ENCODE measurements around the gene KISS1.

Gene KISS1

DNA sequence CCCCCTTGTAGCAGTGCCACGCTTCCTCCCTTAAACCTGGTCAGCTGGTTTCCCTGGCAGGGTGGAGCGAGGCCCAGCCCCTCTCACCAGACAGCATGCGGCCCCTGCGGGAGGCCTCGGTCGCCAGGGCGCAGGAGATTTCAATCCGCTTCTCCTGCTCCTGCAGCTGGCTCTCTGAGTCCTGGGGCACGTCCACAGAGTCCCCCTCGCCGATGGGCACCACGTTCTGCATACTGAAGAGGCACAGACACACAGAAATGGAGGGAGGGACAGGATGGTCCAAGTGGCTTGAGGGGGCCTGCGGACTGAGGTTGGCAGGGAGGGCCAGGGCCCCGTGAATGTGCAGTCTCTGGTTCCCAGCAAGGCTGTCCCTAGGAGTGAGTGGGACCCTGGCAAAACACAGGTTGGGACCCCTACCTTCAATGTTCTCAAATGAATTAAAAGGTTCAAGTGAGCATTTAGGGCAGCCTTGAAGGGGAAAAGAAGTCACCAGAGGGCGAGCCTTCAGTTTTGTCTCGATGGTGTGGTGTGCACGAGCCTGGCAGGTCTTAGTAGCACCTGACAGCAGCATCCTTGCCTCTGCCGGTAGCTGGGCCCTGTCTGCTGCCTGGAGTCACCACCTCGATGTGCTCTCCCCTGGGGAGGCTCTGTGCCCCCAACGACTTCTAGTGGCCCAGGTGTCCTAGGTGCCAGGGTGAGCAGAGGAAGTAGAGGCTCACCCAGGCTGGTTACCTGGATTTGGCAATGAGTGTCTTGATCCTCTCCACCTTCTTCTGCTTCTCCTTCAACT lies 31.9 kb upstream of the KISS1 start:
- Histone ChIP-seq H3K9me3 (ENCODE audit: control insufficient read depth in 2 of 2, low read length in 2 of 2) (no peaks in the 10 kb centered on the region), H3K4me1 (ENCODE audit: control insufficient read depth, insufficient read depth, low read length) (no peaks in the 10 kb centered on the region), H3K27me3 (ENCODE audit: control insufficient read depth in 1 of 2, insufficient read depth in 2 of 2, low read length in 2 of 2) (no peaks in the 10 kb centered on the region), H3K36me3 (ENCODE audit: control insufficient read depth in 2 of 2, insufficient read depth in 2 of 2, low read length in 2 of 2) (peaks cover 0 to 4% of the 10 kb centered on the region in 2 donors), H3K27ac (ENCODE audit: low read length) (no peak overlapping the region), H3K4me3 (ENCODE audit: low read length in 2 of 2) (no peak overlapping the region), H3K9ac (ENCODE audit: low read length in 2 of 2) (no peak overlapping the region)

DNA sequence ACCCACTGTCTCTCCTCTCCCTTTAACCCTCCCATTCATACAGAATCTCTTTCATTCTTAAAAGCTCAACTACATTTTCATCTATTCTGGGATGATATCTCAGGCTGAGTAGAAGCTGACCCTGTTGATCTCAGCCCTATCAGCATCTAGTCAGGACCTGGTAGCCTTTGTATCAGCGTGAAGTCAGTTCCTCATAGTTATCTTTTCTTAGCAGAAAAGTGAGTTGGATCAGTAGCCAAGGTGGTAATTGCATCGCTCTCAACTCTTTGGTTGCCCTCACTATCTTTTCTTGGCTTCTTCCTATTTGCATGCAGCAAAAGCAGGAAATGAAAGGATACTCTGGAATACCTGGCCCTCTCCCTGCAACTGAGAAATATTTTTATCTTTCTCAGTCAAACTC lies 31.1 kb upstream of the KISS1 start:
- no peak overlapping the region for H3K4me3 ChIP-seq (ENCODE audit: low read length in 2 of 2)
- H3K27ac ChIP-seq (ENCODE audit: low read length), result no peak overlapping the region
- H3K4me1 ChIP-seq (ENCODE audit: control insufficient read depth, insufficient read depth, low read length), result no peaks in the 10 kb centered on the region
- H3K36me3 ChIP-seq (ENCODE audit: control insufficient read depth in 2 of 2, insufficient read depth in 2 of 2, low read length in 2 of 2), result peaks cover 0 to 4% of the 10 kb centered on the region in 2 donors
- H3K9me3 ChIP-seq (ENCODE audit: control insufficient read depth in 2 of 2, low read length in 2 of 2), result no peaks in the 10 kb centered on the region
- H3K9ac ChIP-seq (ENCODE audit: low read length in 2 of 2), result no peak overlapping the region
- no peaks in the 10 kb centered on the region for H3K27me3 ChIP-seq (ENCODE audit: control insufficient read depth in 1 of 2, insufficient read depth in 2 of 2, low read length in 2 of 2)

DNA sequence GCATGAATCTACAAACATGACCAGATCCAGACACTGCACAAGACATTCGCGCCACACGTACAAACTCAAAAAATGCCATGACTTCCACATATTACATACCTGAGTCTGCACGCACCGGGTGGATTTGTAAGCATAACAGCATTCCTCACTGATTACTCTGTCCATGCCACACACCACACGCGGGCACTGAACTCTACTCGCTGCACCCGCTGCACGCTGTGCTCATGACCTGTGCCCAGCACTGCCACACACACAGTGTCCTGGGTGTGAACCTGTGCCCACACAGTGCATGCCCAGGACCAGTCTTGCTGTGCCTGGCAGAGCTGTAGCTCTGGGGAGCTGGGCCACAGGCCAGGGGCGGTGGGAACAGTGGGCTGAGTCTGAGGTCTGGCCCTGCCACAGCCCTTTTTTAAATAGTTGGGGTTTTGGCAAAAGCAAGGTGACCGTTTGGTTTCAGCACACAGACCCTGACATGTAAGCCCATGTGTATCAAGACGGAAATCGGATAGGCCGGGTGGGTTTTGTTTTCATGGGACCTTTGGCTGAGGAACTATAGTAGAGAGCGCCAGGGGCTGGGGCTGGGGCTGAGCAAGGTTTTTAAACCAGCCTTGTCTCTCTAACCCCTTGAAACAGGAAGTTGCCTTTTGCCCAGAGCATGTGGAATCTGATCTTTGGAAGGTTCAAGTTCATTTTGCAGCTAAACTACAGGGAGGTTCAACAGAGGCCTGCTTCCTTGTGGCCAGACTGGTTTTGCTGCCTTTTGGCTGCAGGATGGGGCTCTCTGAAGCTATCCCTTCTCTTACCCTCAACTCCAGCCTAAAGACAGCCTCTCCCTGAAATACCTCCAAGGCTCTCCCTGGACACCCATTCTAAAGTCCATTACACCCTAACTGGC lies 29.8 kb upstream of the KISS1 start:
- Histone ChIP-seq H3K4me1 (ENCODE audit: control insufficient read depth, insufficient read depth, low read length) (no peaks in the 10 kb centered on the region), H3K36me3 (ENCODE audit: control insufficient read depth in 2 of 2, insufficient read depth in 2 of 2, low read length in 2 of 2) (peaks cover 0 to 4% of the 10 kb centered on the region in 2 donors), H3K4me3 (ENCODE audit: low read length in 2 of 2) (no peak overlapping the region), H3K9ac (ENCODE audit: low read length in 2 of 2) (no peak overlapping the region), H3K27me3 (ENCODE audit: control insufficient read depth in 1 of 2, insufficient read depth in 2 of 2, low read length in 2 of 2) (no peaks in the 10 kb centered on the region), H3K9me3 (ENCODE audit: control insufficient read depth in 2 of 2, low read length in 2 of 2) (no peaks in the 10 kb centered on the region), H3K27ac (ENCODE audit: low read length) (no peak overlapping the region)

DNA sequence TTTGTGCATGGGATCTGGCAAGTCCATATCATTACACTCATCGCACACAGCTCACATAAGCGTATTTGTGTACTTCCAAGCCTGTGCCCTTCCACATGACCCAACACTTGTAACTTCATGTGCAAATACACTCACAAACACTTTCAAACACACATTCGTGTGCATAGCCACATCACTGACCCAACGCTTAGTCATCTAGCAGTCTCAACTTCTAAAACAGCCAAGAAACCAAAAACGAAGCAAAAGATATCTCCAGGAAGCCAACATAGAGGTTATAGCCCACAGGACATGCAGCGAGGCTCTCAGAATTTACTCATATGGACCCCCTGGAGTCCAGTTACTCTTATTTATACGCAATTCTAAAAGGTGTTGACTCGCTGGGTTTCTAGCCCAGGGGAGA lies 28.4 kb upstream of the KISS1 start:
- no peaks in the 10 kb centered on the region for H3K27me3 ChIP-seq (ENCODE audit: control insufficient read depth in 1 of 2, insufficient read depth in 2 of 2, low read length in 2 of 2)
- no peaks in the 10 kb centered on the region for H3K9me3 ChIP-seq (ENCODE audit: control insufficient read depth in 2 of 2, low read length in 2 of 2)
- H3K4me3 ChIP-seq (ENCODE audit: low read length in 2 of 2), result no peak overlapping the region
- peaks cover 0 to 4% of the 10 kb centered on the region in 2 donors for H3K36me3 ChIP-seq (ENCODE audit: control insufficient read depth in 2 of 2, insufficient read depth in 2 of 2, low read length in 2 of 2)
- H3K4me1 ChIP-seq (ENCODE audit: control insufficient read depth, insufficient read depth, low read length), result no peaks in the 10 kb centered on the region
- no peak overlapping the region for H3K27ac ChIP-seq (ENCODE audit: low read length)
- no peak overlapping the region for H3K9ac ChIP-seq (ENCODE audit: low read length in 2 of 2)

DNA sequence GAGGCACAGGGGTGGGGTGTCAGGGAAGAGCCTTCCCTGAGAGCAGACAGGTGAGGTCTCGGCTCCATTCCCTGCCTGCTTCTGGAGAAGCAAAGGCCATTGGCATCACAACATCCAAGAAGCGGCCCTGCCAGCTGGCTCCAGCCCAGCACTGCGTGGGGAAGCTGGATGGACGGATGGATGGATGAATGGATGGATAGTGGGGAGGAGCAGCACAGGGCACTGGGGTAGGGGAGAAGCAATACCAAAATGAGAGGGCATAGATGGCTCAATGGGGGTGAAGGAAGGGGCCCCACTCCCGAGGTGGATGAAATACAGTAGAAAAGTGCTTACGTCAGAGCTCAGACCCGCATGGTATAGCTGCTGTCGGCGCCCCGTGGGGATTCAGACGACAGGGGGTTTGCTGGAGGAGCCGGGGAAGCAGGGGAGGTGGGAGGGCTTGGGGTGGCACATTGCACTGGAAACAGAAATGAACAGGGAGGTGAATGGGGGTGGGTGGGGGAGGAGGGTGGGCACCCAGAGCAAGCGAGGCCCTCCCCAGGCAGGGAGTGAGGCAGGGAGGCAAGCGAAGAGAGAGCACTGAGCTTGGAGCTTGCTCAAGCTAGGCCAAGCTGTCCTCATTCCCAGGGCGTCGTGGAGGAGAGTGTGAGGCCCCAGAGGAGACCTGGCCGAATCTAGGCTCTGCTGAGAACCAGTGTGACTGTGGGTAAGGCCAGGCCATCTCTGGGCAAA lies 27.0 kb upstream of the KISS1 start:
- Histone ChIP-seq H3K36me3 (ENCODE audit: control insufficient read depth in 2 of 2, insufficient read depth in 2 of 2, low read length in 2 of 2) (peaks cover 0 to 4% of the 10 kb centered on the region in 2 donors), H3K27ac (ENCODE audit: low read length) (no peak overlapping the region), H3K9ac (ENCODE audit: low read length in 2 of 2) (no peak overlapping the region), H3K4me1 (ENCODE audit: control insufficient read depth, insufficient read depth, low read length) (no peaks in the 10 kb centered on the region), H3K4me3 (ENCODE audit: low read length in 2 of 2) (no peak overlapping the region), H3K9me3 (ENCODE audit: control insufficient read depth in 2 of 2, low read length in 2 of 2) (no peaks in the 10 kb centered on the region), H3K27me3 (ENCODE audit: control insufficient read depth in 1 of 2, insufficient read depth in 2 of 2, low read length in 2 of 2) (no peaks in the 10 kb centered on the region)

DNA sequence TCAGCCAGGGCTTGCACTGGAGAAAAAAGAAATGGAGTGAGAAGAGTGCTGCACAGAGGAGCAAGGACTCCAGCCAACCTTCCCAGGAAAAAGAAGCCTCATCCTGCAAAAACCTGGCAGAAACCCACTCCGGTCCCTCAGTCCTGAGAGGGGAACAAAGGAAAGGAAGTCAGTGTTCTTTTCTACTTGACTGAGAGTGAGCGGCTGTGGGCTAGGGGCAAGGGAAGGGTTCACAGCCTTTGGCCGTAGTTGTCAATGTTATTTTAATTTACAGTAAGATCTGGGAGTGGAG lies 26.4 kb upstream of the KISS1 start:
- no peaks in the 10 kb centered on the region for H3K9me3 ChIP-seq (ENCODE audit: control insufficient read depth in 2 of 2, low read length in 2 of 2)
- no peak overlapping the region for H3K27ac ChIP-seq (ENCODE audit: low read length)
- peaks cover 0 to 2% of the 10 kb centered on the region in 2 donors for H3K36me3 ChIP-seq (ENCODE audit: control insufficient read depth in 2 of 2, insufficient read depth in 2 of 2, low read length in 2 of 2)
- no peaks in the 10 kb centered on the region for H3K4me1 ChIP-seq (ENCODE audit: control insufficient read depth, insufficient read depth, low read length)
- no peaks in the 10 kb centered on the region for H3K27me3 ChIP-seq (ENCODE audit: control insufficient read depth in 1 of 2, insufficient read depth in 2 of 2, low read length in 2 of 2)
- no peak overlapping the region for H3K4me3 ChIP-seq (ENCODE audit: low read length in 2 of 2)
- no peak overlapping the region for H3K9ac ChIP-seq (ENCODE audit: low read length in 2 of 2)

DNA sequence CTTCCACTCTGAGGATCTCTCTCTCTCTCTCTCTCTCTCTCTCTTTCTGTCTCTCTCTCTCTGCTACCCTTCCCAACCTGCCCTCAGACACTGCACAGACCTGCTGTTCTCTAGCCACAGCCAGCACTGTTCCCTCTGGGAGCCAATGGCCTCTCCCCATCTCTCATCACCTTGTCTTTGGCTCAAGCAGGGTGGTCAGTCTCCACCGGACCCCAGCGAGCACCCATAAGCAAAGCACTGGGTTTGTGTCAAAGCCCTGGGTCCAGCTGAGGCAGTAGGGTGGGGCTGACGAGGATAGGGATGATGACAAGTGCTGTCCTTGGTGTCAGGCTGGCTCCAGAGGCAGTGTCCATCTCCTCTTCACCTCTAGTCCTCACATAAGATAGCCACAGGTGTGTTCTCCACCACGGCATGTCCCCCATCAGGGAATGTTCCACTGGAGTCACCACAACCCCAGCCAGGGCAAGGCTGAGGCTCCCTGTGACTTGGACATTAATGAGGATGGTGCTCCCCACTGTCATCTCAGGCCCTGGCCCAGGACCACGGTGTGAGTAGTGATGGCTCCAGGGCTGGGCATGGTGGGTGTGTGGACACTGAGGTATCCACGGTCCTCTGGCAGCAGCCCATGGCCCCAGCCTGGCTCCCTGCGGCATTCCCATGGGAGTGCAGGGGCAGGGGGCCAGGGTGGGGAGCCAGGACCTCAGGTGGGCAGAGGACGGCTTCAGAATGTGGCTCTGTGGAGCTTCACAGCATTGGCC lies 25.9 kb upstream of the KISS1 start:
- Histone ChIP-seq H3K9ac (ENCODE audit: low read length in 2 of 2) (no peak overlapping the region), H3K9me3 (ENCODE audit: control insufficient read depth in 2 of 2, low read length in 2 of 2) (no peaks in the 10 kb centered on the region), H3K36me3 (ENCODE audit: control insufficient read depth in 2 of 2, insufficient read depth in 2 of 2, low read length in 2 of 2) (no peaks in the 10 kb centered on the region), H3K4me1 (ENCODE audit: control insufficient read depth, insufficient read depth, low read length) (no peaks in the 10 kb centered on the region), H3K4me3 (ENCODE audit: low read length in 2 of 2) (no peak overlapping the region), H3K27me3 (ENCODE audit: control insufficient read depth in 1 of 2, insufficient read depth in 2 of 2, low read length in 2 of 2) (peaks cover 0 to 4% of the 10 kb centered on the region in 2 donors), H3K27ac (ENCODE audit: low read length) (no peak overlapping the region)

DNA sequence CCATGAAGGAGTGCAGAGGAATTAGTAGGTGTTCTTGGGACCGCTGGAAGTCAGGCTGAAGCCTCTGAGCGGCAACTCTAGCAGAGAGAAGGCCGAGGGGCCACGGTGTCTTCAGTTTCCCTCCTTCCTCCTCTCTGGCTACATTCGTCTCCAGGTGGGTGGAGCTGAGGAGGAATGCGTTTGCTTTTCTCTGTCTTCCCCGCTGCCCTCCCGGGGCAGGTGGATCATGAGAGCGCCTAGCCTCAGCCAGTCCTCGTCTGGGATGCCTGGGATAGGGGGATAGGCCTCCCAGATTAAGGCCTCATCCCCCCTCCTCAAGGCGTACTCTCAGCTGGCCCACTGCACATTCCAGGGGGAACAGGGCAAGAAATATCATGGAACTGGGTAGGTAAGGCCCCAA lies 25.0 kb upstream of the KISS1 start:
- H3K36me3 ChIP-seq (ENCODE audit: control insufficient read depth in 2 of 2, insufficient read depth in 2 of 2, low read length in 2 of 2), result no peaks in the 10 kb centered on the region
- H3K27ac ChIP-seq (ENCODE audit: low read length), result no peak overlapping the region
- H3K4me3 ChIP-seq (ENCODE audit: low read length in 2 of 2), result no peak overlapping the region
- H3K4me1 ChIP-seq (ENCODE audit: control insufficient read depth, insufficient read depth, low read length), result no peaks in the 10 kb centered on the region
- peaks cover 0 to 7% of the 10 kb centered on the region in 2 donors for H3K27me3 ChIP-seq (ENCODE audit: control insufficient read depth in 1 of 2, insufficient read depth in 2 of 2, low read length in 2 of 2)
- no peak overlapping the region for H3K9ac ChIP-seq (ENCODE audit: low read length in 2 of 2)
- no peaks in the 10 kb centered on the region for H3K9me3 ChIP-seq (ENCODE audit: control insufficient read depth in 2 of 2, low read length in 2 of 2)

DNA sequence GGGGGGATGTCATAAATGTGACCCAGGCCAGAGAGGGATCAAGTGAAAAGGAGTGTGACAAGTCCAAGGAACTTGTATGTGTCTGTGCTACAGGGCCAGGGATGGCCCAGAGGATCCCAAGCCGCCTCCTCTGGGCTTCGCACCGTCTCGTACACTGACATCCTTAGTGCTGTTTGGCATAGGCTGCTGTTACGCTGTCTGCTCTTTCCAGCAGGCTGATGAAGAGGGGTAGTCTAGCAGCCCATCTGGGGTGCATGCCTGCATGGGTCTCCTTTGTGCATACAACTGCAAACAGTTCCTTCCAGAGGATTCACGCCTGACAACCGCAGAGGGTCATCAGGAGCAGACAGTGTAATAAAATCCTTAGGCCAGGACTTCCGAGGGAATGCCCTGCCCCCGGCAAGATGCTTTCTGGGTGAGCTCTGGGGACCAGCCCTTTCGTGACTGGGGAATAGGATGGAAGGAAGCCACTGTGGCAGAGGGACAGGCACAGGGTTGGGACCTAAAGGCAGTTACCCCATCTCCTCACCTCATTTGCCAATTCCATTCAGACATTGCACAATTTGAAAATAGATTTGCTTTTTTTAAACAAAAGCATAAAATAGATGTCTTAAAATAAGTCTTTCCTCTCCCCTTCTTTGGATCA lies 23.8 kb upstream of the KISS1 start:
- no peaks in the 10 kb centered on the region for H3K9me3 ChIP-seq (ENCODE audit: control insufficient read depth in 2 of 2, low read length in 2 of 2)
- H3K36me3 ChIP-seq (ENCODE audit: control insufficient read depth in 2 of 2, insufficient read depth in 2 of 2, low read length in 2 of 2), result no peaks in the 10 kb centered on the region
- H3K4me1 ChIP-seq (ENCODE audit: control insufficient read depth, insufficient read depth, low read length), result no peaks in the 10 kb centered on the region
- no peak overlapping the region for H3K9ac ChIP-seq (ENCODE audit: low read length in 2 of 2)
- peaks cover 0 to 7% of the 10 kb centered on the region in 2 donors for H3K27me3 ChIP-seq (ENCODE audit: control insufficient read depth in 1 of 2, insufficient read depth in 2 of 2, low read length in 2 of 2)
- H3K27ac ChIP-seq (ENCODE audit: low read length), result no peak overlapping the region
- no peak overlapping the region for H3K4me3 ChIP-seq (ENCODE audit: low read length in 2 of 2)

DNA sequence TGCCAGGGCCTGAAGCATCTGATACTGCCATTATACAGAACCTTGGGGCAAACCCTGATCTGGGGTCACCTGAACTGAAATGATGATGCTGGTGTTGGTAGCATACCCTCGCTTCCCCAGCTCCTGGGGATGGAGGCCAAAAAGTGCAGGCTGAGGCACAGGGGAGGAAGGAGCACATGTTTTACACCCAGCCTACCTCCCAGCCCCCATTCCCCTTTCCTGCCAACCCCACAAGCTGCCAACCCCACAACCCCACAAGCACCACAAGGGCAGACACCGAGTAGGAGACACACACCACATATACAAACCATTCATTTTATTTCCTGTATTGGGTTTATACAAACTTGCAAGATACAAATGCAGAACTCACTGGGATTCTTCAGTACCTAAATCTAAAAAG lies 22.3 kb upstream of the KISS1 start:
- Histone ChIP-seq H3K4me3 (ENCODE audit: low read length in 2 of 2) (no peak overlapping the region), H3K9me3 (ENCODE audit: control insufficient read depth in 2 of 2, low read length in 2 of 2) (no peaks in the 10 kb centered on the region), H3K9ac (ENCODE audit: low read length in 2 of 2) (no peak overlapping the region), H3K27me3 (ENCODE audit: control insufficient read depth in 1 of 2, insufficient read depth in 2 of 2, low read length in 2 of 2) (peaks cover 10% of the 10 kb centered on the region in 2 donors), H3K27ac (ENCODE audit: low read length) (no peak overlapping the region), H3K36me3 (ENCODE audit: control insufficient read depth in 2 of 2, insufficient read depth in 2 of 2, low read length in 2 of 2) (no peaks in the 10 kb centered on the region), H3K4me1 (ENCODE audit: control insufficient read depth, insufficient read depth, low read length) (peaks cover 3% of the 10 kb centered on the region)
